Neural progenitor cell (in vitro differentiated cells): ENCODE results near the gene OVOL2. TPM values are rescaled to one million over a fixed set of nuclear protein-coding genes. Genes with fewer than 3 reads are reported as not detected.

Source experiments
- DNase-seq: peaks from one replicate; pipeline ENCODE4 v3.0.0-alpha.2; 2016; ENCODE audit warnings: low spot score
- H2AFZ ChIP-seq: fragments of 200-600 bp; sonication (generic); replicated peaks from 2 replicates; pipeline ENCODE4 v1.6.1; 2016; ENCODE audit warnings: antibody characterized with exemption
- H3F3A ChIP-seq: fragments of 200-600 bp; sonication (generic); 2 replicates; pipeline ENCODE4 v1.6.1; 2016; ENCODE audit warnings: antibody characterized with exemption, low read depth
- H3K27ac ChIP-seq: fragments of 200-600 bp; sonication (generic); 2 replicates; pipeline ENCODE4 v1.5.1; 2016; ENCODE audit warnings: mild to moderate bottlenecking
- H3K27me3 ChIP-seq: fragments of 200-600 bp; sonication (generic); 2 replicates; pipeline ENCODE4 v1.6.1; 2016; ENCODE audit warnings: mild to moderate bottlenecking, moderate library complexity
- H3K36me3 ChIP-seq: fragments of 200-600 bp; sonication (generic); 2 replicates; pipeline ENCODE4 v1.5.1; 2016
- H3K4me1 ChIP-seq: fragments of 200-600 bp; sonication (generic); 2 replicates; pipeline ENCODE4 v1.6.1; 2016; ENCODE audit warnings: mixed run types
- H3K4me2 ChIP-seq: fragments of 200-600 bp; sonication (generic); 2 replicates; pipeline ENCODE4 v1.6.1; 2016
- H3K4me3 ChIP-seq: fragments of 200-600 bp; sonication (generic); 2 replicates; pipeline ENCODE4 v1.5.1; 2016
- H3K79me2 ChIP-seq: fragments of 200-600 bp; sonication (generic); 2 replicates; pipeline ENCODE4 v1.6.1; 2016; ENCODE audit warnings: low read depth
- H3K9ac ChIP-seq: fragments of 200-600 bp; sonication (generic); 2 replicates; pipeline ENCODE4 v1.6.1; 2016
- H3K9me3 ChIP-seq: fragments of 200-600 bp; sonication (generic); 2 replicates; pipeline ENCODE4 v1.5.1; 2016; ENCODE audit warnings: low read depth
- H4K20me1 ChIP-seq: fragments of 200-600 bp; sonication (generic); 2 replicates; pipeline ENCODE4 v1.6.1; 2016; ENCODE audit warnings: low read depth
- H3K27ac Mint-ChIP-seq: 3 replicates; pipeline ENCODE4 v1.8.0; 2021; ENCODE audit warnings: mixed read lengths
- H3K27me3 Mint-ChIP-seq: 2 replicates; pipeline ENCODE4 v1.8.0; 2022; ENCODE audit warnings: low read depth, mild to moderate bottlenecking, inconsistent platforms, moderate library complexity, mixed read lengths; ENCODE audit not compliant: insufficient read depth
- H3K36me3 Mint-ChIP-seq: 3 replicates; pipeline ENCODE4 v1.8.0; 2021; ENCODE audit warnings: mixed read lengths
- H3K4me1 Mint-ChIP-seq: 3 replicates; pipeline ENCODE4 v1.8.0; 2021; ENCODE audit warnings: mixed read lengths
- H3K4me3 Mint-ChIP-seq: 3 replicates; pipeline ENCODE4 v1.8.0; 2021; ENCODE audit warnings: mild to moderate bottlenecking, moderate library complexity, mixed read lengths
- H3K9me3 Mint-ChIP-seq: 3 replicates; pipeline ENCODE4 v1.8.0; 2020; ENCODE audit warnings: mixed read lengths
- CTCF ChIP-seq: fragments of 200-600 bp; sonication (generic); IDR thresholded peaks from 2 replicates; pipeline ENCODE4 v1.5.1; 2017; ENCODE audit warnings: antibody characterized with exemption, mild to moderate bottlenecking
- EZH2 ChIP-seq: fragments of 200-600 bp; sonication (generic); IDR thresholded peaks from 2 replicates; pipeline ENCODE4 v1.6.1; 2017; ENCODE audit warnings: antibody characterized with exemption, mild to moderate bottlenecking, moderate library complexity
- EZH2phosphoT487 ChIP-seq: fragments of 200-600 bp; sonication (generic); IDR thresholded peaks from 2 replicates; pipeline ENCODE4 v1.6.1; 2017; ENCODE audit warnings: antibody characterized with exemption
- total RNA-seq: library from RNA; depleted of rRNA; stranded (reverse); fragments of >200 nt; gene quantifications from 2 replicates; pipeline ENCODE4 v1.2.3, GENCODE V29; 2015; ENCODE audit warnings: low replicate concordance

Gene OVOL2
- total RNA-seq, 1 donor from 2014 or later: 0.62 TPM

GRCh38 chr20:18005170-18005989 is 52.3 kb downstream of the OVOL2 start:
- H3K4me2 ChIP-seq: no peak overlapping the region

GRCh38 chr20:18004384-18005031 is 53.2 kb downstream of the OVOL2 start:
- Histone ChIP-seq H4K20me1 (no peaks in the 10 kb centered on the region), H3K9me3 (no peaks in the 10 kb centered on the region), H3F3A (no peaks in the 10 kb centered on the region), H3K27ac (no peak overlapping the region), H2AFZ (no peak overlapping the region), H3K9ac (no peak overlapping the region), H3K4me2 (no peak overlapping the region), H3K79me2 (no peaks in the 10 kb centered on the region), H3K4me3 (no peak overlapping the region), H3K27me3 (no peaks in the 10 kb centered on the region), H3K36me3 (no peaks in the 10 kb centered on the region), H3K4me1 (no peaks in the 10 kb centered on the region)
- Mint-ChIP-seq H3K27me3 (no peaks in the 10 kb centered on the region), H3K36me3 (no peaks in the 10 kb centered on the region), H3K4me1 (peaks cover 27% of the 10 kb centered on the region), H3K27ac (no peak overlapping the region), H3K9me3 (no peaks in the 10 kb centered on the region), H3K4me3 (no peak overlapping the region)
- DNase-seq: no peak
- TF ChIP-seq EZH2phosphoT487: no peak

More at GRCh38 chr20:18005170-18005989, 52.3 kb downstream of the OVOL2 start:
- no peaks in the 10 kb centered on the region for H3K36me3 Mint-ChIP-seq
- Histone ChIP-seq H3K36me3 (no peaks in the 10 kb centered on the region), H3K79me2 (no peaks in the 10 kb centered on the region), H3K4me3 (no peak overlapping the region), H3K4me1 (no peaks in the 10 kb centered on the region), H3K27ac (no peak overlapping the region), H3K9ac (no peak overlapping the region), H4K20me1 (no peaks in the 10 kb centered on the region), H3K27me3 (no peaks in the 10 kb centered on the region), H2AFZ (no peak overlapping the region), H3F3A (no peaks in the 10 kb centered on the region), H3K9me3 (no peaks in the 10 kb centered on the region)
- H3K27me3 Mint-ChIP-seq: no peaks in the 10 kb centered on the region
- H3K4me3 Mint-ChIP-seq: no peak overlapping the region
- TF ChIP-seq CTCF: no peak
- no peak for TF ChIP-seq EZH2
- no peak for TF ChIP-seq EZH2phosphoT487
- DNase-seq: no peak
- H3K9me3 Mint-ChIP-seq: no peaks in the 10 kb centered on the region
- peaks cover 25% of the 10 kb centered on the region for H3K4me1 Mint-ChIP-seq
- H3K27ac Mint-ChIP-seq: no peak overlapping the region

GRCh38 chr20:18003897-18004296 is 53.8 kb downstream of the OVOL2 start:
- TF ChIP-seq EZH2phosphoT487: no peak
- TF ChIP-seq EZH2: no peak
- TF ChIP-seq CTCF: no peak
- no peak overlapping the region for H3K27ac Mint-ChIP-seq
- H3K9me3 Mint-ChIP-seq: no peaks in the 10 kb centered on the region

More at GRCh38 chr20:18003897-18004296, 53.8 kb downstream of the OVOL2 start:
- no peak for DNase-seq
- Histone ChIP-seq H3K79me2 (no peaks in the 10 kb centered on the region), H3F3A (no peaks in the 10 kb centered on the region), H3K4me2 (no peak overlapping the region), H4K20me1 (no peaks in the 10 kb centered on the region), H3K4me3 (no peak overlapping the region), H2AFZ (no peak overlapping the region), H3K27ac (no peak overlapping the region), H3K9ac (no peak overlapping the region), H3K27me3 (no peaks in the 10 kb centered on the region), H3K36me3 (no peaks in the 10 kb centered on the region), H3K9me3 (no peaks in the 10 kb centered on the region), H3K4me1 (no peaks in the 10 kb centered on the region)
- Mint-ChIP-seq H3K27me3 (no peaks in the 10 kb centered on the region), H3K4me1 (peaks cover 25% of the 10 kb centered on the region), H3K36me3 (no peaks in the 10 kb centered on the region), H3K4me3 (no peak overlapping the region)
